ENCODE measurements around the gene RAPGEF1. TPM values are rescaled to one million over a fixed set of nuclear protein-coding genes. Genes with fewer than 3 reads are reported as not detected.

RAPGEF1 gene
- polyA plus RNA-seq, 2 of the 4 experiments (the other 2 are of a cell fraction), result 21.6 to 27.7 TPM

DNA sequence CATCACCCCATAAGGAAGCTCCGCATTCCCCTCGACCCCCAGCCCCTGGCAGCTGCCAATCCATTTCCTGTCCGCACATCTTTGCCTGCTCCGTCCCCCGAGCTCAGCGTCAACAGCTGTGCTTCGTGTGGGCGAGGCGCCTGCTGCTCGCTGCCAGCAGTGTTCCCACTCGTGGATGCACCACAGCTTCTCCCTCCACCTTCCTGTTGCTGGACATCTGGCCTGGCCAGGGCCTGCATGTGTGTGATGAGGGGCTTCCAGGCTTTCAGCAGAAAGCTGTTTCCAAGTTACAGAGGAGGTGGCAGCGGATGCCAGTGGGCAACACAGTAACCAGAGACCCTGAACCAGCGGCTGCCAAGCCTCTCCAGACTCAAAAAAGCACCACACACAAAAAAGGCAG lies 108.6 kb downstream of the RAPGEF1 start (continued):
- TF ChIP-seq FOSL2 (IDR thresholded peaks at IDR 0.05), result no peak
- TF ChIP-seq FOSL2 (CRISPR knock-in tag; IDR thresholded peaks at IDR 0.05), result no peak

DNA sequence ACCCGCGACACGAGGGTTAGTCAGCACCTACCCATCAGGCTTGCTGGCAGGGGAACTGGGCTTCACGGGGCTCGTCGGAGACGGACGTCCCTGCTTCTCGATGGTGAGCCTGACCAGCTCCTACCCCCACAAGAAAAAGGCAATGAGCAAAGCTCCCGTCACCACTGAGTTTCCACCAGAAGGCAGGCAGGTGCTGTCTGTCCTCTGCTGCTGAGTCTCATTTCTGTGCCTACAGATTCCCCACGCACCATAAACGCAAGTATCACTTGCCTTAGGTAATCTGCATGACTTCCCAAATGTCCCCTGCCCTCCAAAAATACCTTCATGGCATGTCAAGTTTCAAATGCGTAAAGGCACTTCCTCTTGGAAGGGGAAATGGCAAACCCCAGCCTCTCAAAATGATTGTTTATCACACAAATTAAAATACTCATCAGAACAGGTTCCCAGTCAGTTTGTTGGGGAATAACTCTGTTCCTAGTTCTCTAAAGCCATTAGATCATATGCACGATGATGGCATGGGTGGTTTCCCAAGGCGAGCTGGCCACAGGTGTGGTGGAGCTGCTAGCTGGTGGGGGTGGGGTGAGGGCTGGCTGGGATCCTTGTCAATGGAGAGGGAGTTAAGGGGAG lies 109.6 kb downstream of the RAPGEF1 start:
- Histone ChIP-seq H3K4me3 (no peak overlapping the region), H3K9me3 (no peaks in the 10 kb centered on the region), H3K4me1 (peaks cover 8% of the 10 kb centered on the region), H3K4me2 (no peak overlapping the region), H3K27ac (no peak overlapping the region)
- ChIA-PET POLR2A (no interaction called here), CTCF (interaction anchor here (1.0 to 3.2 kb wide), 4 partner anchors 10 to 110 kb away, joined by 3 to 10 read pairs (median 4); no protein-coding TSS in a partner anchor)
- no peak for DNase-seq (ENCODE audit: low read depth in 1 of 2, low spot score in 1 of 2)
- TF ChIP-seq CHD2 (IDR thresholded peaks at IDR 0.05; ENCODE audit: low read length, partially characterized antibody) (no peak), TFCP2L1 (CRISPR knock-in tag; IDR thresholded peaks at IDR 0.05) (no peak), BHLHE40 (IDR thresholded peaks at IDR 0.05; ENCODE audit: low read depth, low read length) (no peak), HOXA7 (CRISPR knock-in tag; IDR thresholded peaks at IDR 0.05) (no peak), ESRRA (IDR thresholded peaks at IDR 0.05; ENCODE audit: borderline replicate concordance, low read length) (no peak), ZNF302 (CRISPR knock-in tag; IDR thresholded peaks at IDR 0.05) (no peak), NR3C1 (IDR thresholded peaks at IDR 0.05) (no peak), EHMT2 (IDR thresholded peaks at IDR 0.05; ENCODE audit: low read depth) (no peak), NPAS2 (CRISPR knock-in tag; IDR thresholded peaks at IDR 0.05; ENCODE audit: borderline replicate concordance) (no peak), POLR2A (IDR thresholded peaks at IDR 0.05; ENCODE audit: low read length) (no peak), EHF (CRISPR knock-in tag; IDR thresholded peaks at IDR 0.05) (no peak), ZFP36 (IDR thresholded peaks at IDR 0.05; ENCODE audit: borderline replicate concordance, partially characterized antibody) (no peak), ZSCAN20 (CRISPR knock-in tag; IDR thresholded peaks at IDR 0.05) (no peak), MYC (IDR thresholded peaks at IDR 0.05; ENCODE audit: borderline replicate concordance, low read length) (no peak), MAFK (IDR thresholded peaks at IDR 0.05; ENCODE audit: partially characterized antibody) (no peak), FOXS1 (CRISPR knock-in tag; IDR thresholded peaks at IDR 0.05) (no peak), JUN (IDR thresholded peaks at IDR 0.05) (no peak)
- TF ChIP-seq, protein P1, sequence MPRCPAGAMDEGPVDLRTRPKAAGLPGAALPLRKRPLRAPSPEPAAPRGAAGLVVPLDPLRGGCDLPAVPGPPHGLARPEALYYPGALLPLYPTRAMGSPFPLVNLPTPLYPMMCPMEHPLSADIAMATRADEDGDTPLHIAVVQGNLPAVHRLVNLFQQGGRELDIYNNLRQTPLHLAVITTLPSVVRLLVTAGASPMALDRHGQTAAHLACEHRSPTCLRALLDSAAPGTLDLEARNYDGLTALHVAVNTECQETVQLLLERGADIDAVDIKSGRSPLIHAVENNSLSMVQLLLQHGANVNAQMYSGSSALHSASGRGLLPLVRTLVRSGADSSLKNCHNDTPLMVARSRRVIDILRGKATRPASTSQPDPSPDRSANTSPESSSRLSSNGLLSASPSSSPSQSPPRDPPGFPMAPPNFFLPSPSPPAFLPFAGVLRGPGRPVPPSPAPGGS (IDR thresholded peaks at IDR 0.05), result no peak
- TF ChIP-seq, protein P2, sequence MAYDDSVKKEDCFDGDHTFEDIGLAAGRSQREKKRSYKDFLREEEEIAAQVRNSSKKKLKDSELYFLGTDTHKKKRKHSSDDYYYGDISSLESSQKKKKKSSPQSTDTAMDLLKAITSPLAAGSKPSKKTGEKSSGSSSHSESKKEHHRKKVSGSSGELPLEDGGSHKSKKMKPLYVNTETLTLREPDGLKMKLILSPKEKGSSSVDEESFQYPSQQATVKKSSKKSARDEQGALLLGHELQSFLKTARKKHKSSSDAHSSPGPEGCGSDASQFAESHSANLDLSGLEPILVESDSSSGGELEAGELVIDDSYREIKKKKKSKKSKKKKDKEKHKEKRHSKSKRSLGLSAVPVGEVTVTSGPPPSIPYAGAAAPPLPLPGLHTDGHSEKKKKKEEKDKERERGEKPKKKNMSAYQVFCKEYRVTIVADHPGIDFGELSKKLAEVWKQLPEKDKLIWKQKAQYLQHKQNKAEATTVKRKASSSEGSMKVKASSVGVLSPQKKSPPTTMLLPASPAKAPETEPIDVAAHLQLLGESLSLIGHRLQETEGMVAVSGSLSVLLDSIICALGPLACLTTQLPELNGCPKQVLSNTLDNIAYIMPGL (CRISPR knock-in tag; IDR thresholded peaks at IDR 0.05; ENCODE audit: borderline replicate concordance), result no peak
- TF ChIP-seq, protein P3, sequence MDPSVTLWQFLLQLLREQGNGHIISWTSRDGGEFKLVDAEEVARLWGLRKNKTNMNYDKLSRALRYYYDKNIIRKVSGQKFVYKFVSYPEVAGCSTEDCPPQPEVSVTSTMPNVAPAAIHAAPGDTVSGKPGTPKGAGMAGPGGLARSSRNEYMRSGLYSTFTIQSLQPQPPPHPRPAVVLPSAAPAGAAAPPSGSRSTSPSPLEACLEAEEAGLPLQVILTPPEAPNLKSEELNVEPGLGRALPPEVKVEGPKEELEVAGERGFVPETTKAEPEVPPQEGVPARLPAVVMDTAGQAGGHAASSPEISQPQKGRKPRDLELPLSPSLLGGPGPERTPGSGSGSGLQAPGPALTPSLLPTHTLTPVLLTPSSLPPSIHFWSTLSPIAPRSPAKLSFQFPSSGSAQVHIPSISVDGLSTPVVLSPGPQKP (IDR thresholded peaks at IDR 0.05; ENCODE audit: low read depth, low read length), result no peak
- 95% methylated on average over 13 of the region's 15 CpGs for WGBS (ENCODE audit: missing lambda C conversion rate)
- FAIRE-seq, result no peak
- ATAC-seq, result no peak

DNA sequence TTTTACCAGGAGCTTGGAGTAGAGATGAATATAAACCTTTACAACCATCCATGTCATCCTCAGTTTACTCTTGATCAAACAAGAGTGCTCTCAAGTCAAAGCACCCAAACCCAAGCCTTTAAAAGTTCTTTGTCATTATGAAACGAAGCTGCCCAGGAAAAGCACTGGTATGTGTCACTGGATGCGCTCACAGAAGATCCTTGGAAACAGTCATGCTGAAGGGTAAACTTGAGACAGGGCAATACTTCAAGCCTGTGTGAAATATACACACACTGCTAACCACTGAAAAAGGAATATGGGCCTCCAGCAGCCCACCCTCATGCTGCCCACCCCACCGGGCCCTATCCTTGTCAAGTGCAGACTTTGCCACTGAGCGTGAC lies 110.1 kb downstream of the RAPGEF1 start:
- no peak for TF ChIP-seq POLR2AphosphoS2 (conservative IDR thresholded peaks at IDR 0.05; ENCODE audit: low read length)
- TF ChIP-seq EHF (CRISPR knock-in tag; IDR thresholded peaks at IDR 0.05), result no peak
- TF ChIP-seq, protein P1 (IDR thresholded peaks at IDR 0.05), result no peak
- TF ChIP-seq TP53 (CRISPR knock-in tag; IDR thresholded peaks at IDR 0.05), result no peak
- no peak for TF ChIP-seq HEYL (CRISPR knock-in tag; IDR thresholded peaks at IDR 0.05)
- no peak for TF ChIP-seq KDM1A (IDR thresholded peaks at IDR 0.05; ENCODE audit: low read depth)
- no peak for TF ChIP-seq CEBPB (IDR thresholded peaks at IDR 0.05)
- CTCF ChIA-PET, result interaction anchor here (1.0 to 3.2 kb wide), 5 partner anchors 10 to 117 kb away, joined by 3 to 10 read pairs (median 5); no protein-coding TSS in a partner anchor
- ATAC-seq (no peak), FAIRE-seq (no peak), DNase-seq (ENCODE audit: low read depth in 1 of 2, low spot score in 1 of 2) (no peak)
- Histone ChIP-seq H3K4me1 (peaks cover 3% of the 10 kb centered on the region), H3K4me3 (no peak overlapping the region), H3K9me3 (no peaks in the 10 kb centered on the region), H3K4me2 (no peak overlapping the region), H3K27ac (no peak overlapping the region)
- WGBS (ENCODE audit: missing lambda C conversion rate), result 86% methylated on average over 2 of the region's 4 CpGs
- POLR2A ChIA-PET, result no interaction called here
